HepG2 (cell line): Measurements from ENCODE around the gene SMIM29. TPM values are rescaled to one million over a fixed set of nuclear protein-coding genes. Genes with fewer than 3 reads are reported as not detected.
A peak's percentile ranks its signal among the peaks of the same experiment; 100 is the strongest.

ENCODE experiments used
- DDIT3 ChIP-seq: sonication (generic); formaldehyde crosslinking; IDR thresholded peaks from 2 replicates; pipeline ENCODE4 v1.4.0; 2020; ENCODE audit warnings: mild to moderate bottlenecking, missing genetic modification reagents
- HDAC6 ChIP-seq: fragments of 200-600 bp; sonication (generic); IDR thresholded peaks from 2 replicates; pipeline ENCODE4 v1.7.0; 2017; ENCODE audit warnings: mild to moderate bottlenecking, antibody characterized with exemption, low read length, low read depth
- HMG20B ChIP-seq: conservative IDR thresholded peaks from 2 replicates; pipeline ENCODE4 v1.6.1; 2016; ENCODE audit warnings: missing genetic modification reagents, missing compliant biosample characterization
- JARID2 ChIP-seq: sonication (generic); formaldehyde crosslinking; IDR thresholded peaks from 2 replicates; pipeline ENCODE4 v1.8.1; 2023; ENCODE audit warnings: missing genetic modification reagents, inconsistent platforms; ENCODE audit not compliant: insufficient replicate concordance
- KAT7 ChIP-seq: IDR thresholded peaks from 2 replicates; pipeline ENCODE4 v1.6.1; 2018; ENCODE audit warnings: borderline replicate concordance, missing compliant biosample characterization
- MEF2D ChIP-seq: sonication (generic); formaldehyde crosslinking; IDR thresholded peaks from 2 replicates; pipeline ENCODE4 v1.5.1; 2020; ENCODE audit warnings: mild to moderate bottlenecking, missing genetic modification reagents
- MXD4 ChIP-seq: IDR thresholded peaks from 2 replicates; pipeline ENCODE4 v1.6.1; 2016; ENCODE audit warnings: mild to moderate bottlenecking, missing biosample characterization, missing genetic modification reagents
- PRDM4 ChIP-seq: sonication (generic); formaldehyde crosslinking; IDR thresholded peaks from 2 replicates; pipeline ENCODE4 v1.9.0; 2021; ENCODE audit warnings: missing genetic modification reagents, borderline replicate concordance
- RBM39 ChIP-seq: fragments of 200-400 bp; formaldehyde crosslinking; IDR thresholded peaks from one replicate; pipeline ENCODE4 v1.6.1; 2018; ENCODE audit warnings: antibody characterized with exemption, mild to moderate bottlenecking, low read depth, low read length; ENCODE audit not compliant: poor library complexity, severe bottlenecking
- REPIN1 ChIP-seq: sonication (generic); formaldehyde crosslinking; IDR thresholded peaks from 2 replicates; pipeline ENCODE4 v1.8.0; 2022; ENCODE audit warnings: missing genetic modification reagents, low read depth, mild to moderate bottlenecking, borderline replicate concordance
- RFXANK ChIP-seq: IDR thresholded peaks from 2 replicates; pipeline ENCODE4 v1.6.1; 2016
- THAP8 ChIP-seq: sonication (generic); formaldehyde crosslinking; IDR thresholded peaks from 2 replicates; pipeline ENCODE4 v1.5.1; 2020; ENCODE audit warnings: missing genetic modification reagents, mild to moderate bottlenecking, borderline replicate concordance
- TOE1 ChIP-seq: sonication (generic); formaldehyde crosslinking; IDR thresholded peaks from 2 replicates; pipeline ENCODE4 v1.4.0; 2020; ENCODE audit warnings: mild to moderate bottlenecking, missing genetic modification reagents
- TRIM22 ChIP-seq: fragments of 450-650 bp; IDR thresholded peaks from 2 replicates; pipeline ENCODE4 v1.6.1; 2017
- TRIM24 ChIP-seq: sonication (generic); formaldehyde crosslinking; IDR thresholded peaks from 2 replicates; pipeline ENCODE4 v1.8.0; 2022; ENCODE audit warnings: mild to moderate bottlenecking, missing genetic modification reagents
- ZFP36L1 ChIP-seq: sonication (generic); formaldehyde crosslinking; IDR thresholded peaks from 2 replicates; pipeline ENCODE4 v1.8.0; 2022; ENCODE audit warnings: mild to moderate bottlenecking, missing genetic modification reagents, moderate library complexity
- ZNF136 ChIP-seq: sonication (generic); formaldehyde crosslinking; IDR thresholded peaks from 2 replicates; pipeline ENCODE4 v1.8.1; 2022; ENCODE audit warnings: low read depth, mild to moderate bottlenecking, moderate library complexity, missing genetic modification reagents
- ZNF274 ChIP-seq: sonication (generic); formaldehyde crosslinking; IDR thresholded peaks from 2 replicates; pipeline ENCODE4 v1.5.1; 2020; ENCODE audit warnings: mild to moderate bottlenecking, missing genetic modification reagents
- ZNF337 ChIP-seq: sonication (generic); formaldehyde crosslinking; IDR thresholded peaks from 2 replicates; pipeline ENCODE4 v1.5.1; 2020; ENCODE audit warnings: missing genetic modification reagents, low read depth, mild to moderate bottlenecking, borderline replicate concordance
- ZNF557 ChIP-seq: sonication (generic); formaldehyde crosslinking; IDR thresholded peaks from 2 replicates; pipeline ENCODE4 v1.4.0; 2020; ENCODE audit warnings: missing genetic modification reagents
- ZNF782 ChIP-seq: sonication (generic); formaldehyde crosslinking; IDR thresholded peaks from 2 replicates; pipeline ENCODE4 v1.4.0; 2020; ENCODE audit warnings: missing genetic modification reagents, mild to moderate bottlenecking, borderline replicate concordance
- ZNF790 ChIP-seq: sonication (generic); formaldehyde crosslinking; IDR thresholded peaks from 2 replicates; pipeline ENCODE4 v1.8.0; 2022; ENCODE audit warnings: missing genetic modification reagents, mild to moderate bottlenecking, borderline replicate concordance
- ZSCAN25 ChIP-seq: sonication (generic); formaldehyde crosslinking; IDR thresholded peaks from 2 replicates; pipeline ENCODE4 v1.8.0; 2022; ENCODE audit warnings: mild to moderate bottlenecking, missing genetic modification reagents
- polyA plus RNA-seq, 8 experiments: library from polyadenylated mRNA; depleted of rRNA in 3 of 8; stranded (reverse) in 7 of 8; unstranded in 1 of 8; fragments of >200 nt; fragmentation: Illumina TruSeq in 4 of 8; extraction: Trizol in 4 of 8; gene quantifications; 2 replicates each; pipeline versions ENCODE4 v1.2.1 to v1.2.3, GENCODE V29; 2011 to 2016; ENCODE audit warnings: low read depth in 4 of 8, missing spikeins in 1 of 8, mixed read lengths in 1 of 8; ENCODE audit not compliant: insufficient read depth in 1 of 8
- total RNA-seq, 5 experiments: library from RNA; depleted of rRNA; stranded (reverse); fragments of >200 nt; fragmentation: Illumina TruSeq; extraction: Trizol; gene quantifications; 2 replicates each; pipeline ENCODE4 v1.2.3, GENCODE V29; 2016; ENCODE audit warnings: low read depth in 1 of 5

Gene SMIM29
- total and polyA plus RNA-seq, 2 of the 13 experiments (the other 11 are each of a cell fraction or from before 2014, with no cell fraction given) = 8.8 to 15.3 TPM

- TF ChIP-seq ZNF337 (CRISPR knock-in tag) (no peak), TRIM22 (no peak), ZSCAN25 (peak; percentile 80), TOE1 (peak; percentile 93; the same call in 1 of the 2 replicates), JARID2 (no peak), ZNF790 (peak; percentile 94; the same call in 1 of the 2 replicates), ZFP36L1 (CRISPR knock-in tag) (peak; percentile 92; the same call in 1 of the 2 replicates), MEF2D (CRISPR knock-in tag) (peak; percentile 36), ZNF557 (CRISPR knock-in tag) (peak; percentile 95), RFXANK (CRISPR knock-in tag) (0 out of 2 replicates have a peak, but pooled peaks have one; percentile 75), KAT7 (CRISPR knock-in tag) (no peak; the same call in 1 of the 2 replicates), HDAC6 (no peak), PRDM4 (CRISPR knock-in tag) (0 out of 2 replicates have a peak, but pooled peaks have one; percentile 49), ZNF136 (CRISPR knock-in tag) (no peak), REPIN1 (CRISPR knock-in tag) (peak; percentile 92), DDIT3 (CRISPR knock-in tag) (0 out of 2 replicates have a peak, but pooled peaks have one; percentile 48), HMG20B (CRISPR knock-in tag) (peak; percentile 63; the same call in 1 of the 2 replicates), RBM39 (peak; percentile 81), ZNF782 (CRISPR knock-in tag) (peak; percentile 62; the same call in 1 of the 2 replicates), THAP8 (CRISPR knock-in tag) (peak; percentile 99), ZNF274 (CRISPR knock-in tag) (peak; percentile 99), TRIM24 (CRISPR knock-in tag) (peak; percentile 70; the same call in 1 of the 2 replicates), MXD4 (CRISPR knock-in tag) (peak; percentile 93; the same call in 1 of the 2 replicates)
These were observed 10.9 kb downstream of the SMIM29 start (continued) for GRCh38 chr6:34237722-34238584.
